ENCODE measurements around the gene PPP1R3F.

Gene PPP1R3F

GRCh38 chrX:49269767-49270248 lies at the start of gene PPP1R3F:
PPP1R3F (plus strand) TSS chrX:49269793; CDS start chrX:49269870, 77 bp downstream.
- DNase-seq, result no peak

- DNase-seq, result no peak
Observed at GRCh38 chrX:49220100-49220499, 49.5 kb upstream of the PPP1R3F start.

DNA sequence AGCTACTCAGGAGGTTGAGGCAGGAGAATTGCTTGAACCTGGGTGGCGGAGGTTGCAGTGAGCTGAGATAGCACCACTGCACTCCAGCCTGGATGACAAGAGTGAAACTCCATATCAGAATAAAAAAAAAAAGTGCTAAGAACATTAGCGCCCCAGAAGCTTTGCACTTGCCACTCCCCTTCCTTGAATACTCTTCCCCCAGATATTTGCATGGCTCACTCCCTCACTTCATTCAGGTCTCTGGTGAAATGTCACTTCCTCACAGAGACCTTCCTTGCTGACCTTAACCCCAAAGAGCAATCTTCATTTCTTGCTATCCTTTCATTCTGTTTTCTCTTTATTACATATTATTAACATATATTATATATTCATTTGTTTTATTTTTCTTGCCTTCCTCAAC lies 47.7 kb upstream of the PPP1R3F start:
- no peak for DNase-seq

DNA sequence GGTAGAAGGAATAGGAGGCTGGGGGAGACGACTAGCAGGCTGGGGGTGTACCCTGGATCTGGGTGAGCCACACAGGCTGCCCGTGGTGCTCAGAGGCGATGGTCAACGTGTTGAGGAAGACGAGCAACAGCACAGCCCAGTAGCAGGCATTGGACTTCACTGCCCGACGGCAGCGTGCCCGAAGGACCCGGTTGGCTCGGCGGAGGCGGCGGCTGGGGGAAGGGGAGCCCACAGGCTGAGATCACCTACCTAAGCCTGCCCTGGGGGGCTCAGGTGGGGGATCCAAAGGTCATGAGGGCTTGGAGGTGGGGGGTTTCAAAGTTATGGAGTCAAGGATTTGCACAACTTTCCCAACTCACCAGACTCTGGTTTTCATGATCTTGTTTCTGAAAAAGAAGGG lies 43.7 kb upstream of the PPP1R3F start:
- no peak for DNase-seq

DNA sequence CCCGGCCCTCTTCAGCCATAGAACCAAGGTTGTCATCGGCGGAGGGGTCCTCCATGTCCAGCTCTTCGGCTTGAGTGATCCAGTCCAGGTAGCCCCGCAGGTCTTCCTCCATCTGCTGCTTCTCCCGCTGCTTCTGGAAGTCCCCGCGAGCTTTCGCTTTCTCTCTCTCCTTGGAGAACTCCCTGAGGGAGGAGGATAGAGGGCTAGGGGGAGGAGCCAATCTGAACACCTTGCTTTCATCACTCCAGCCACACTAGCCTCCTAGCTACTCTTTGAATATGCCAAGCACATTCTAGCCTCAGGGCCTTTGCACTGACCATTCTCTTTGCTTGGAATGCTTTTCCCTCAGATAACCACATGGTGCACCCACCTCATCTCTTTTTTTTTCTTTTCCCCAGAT lies 42.6 kb upstream of the PPP1R3F start:
- DNase-seq, result no peak

DNA sequence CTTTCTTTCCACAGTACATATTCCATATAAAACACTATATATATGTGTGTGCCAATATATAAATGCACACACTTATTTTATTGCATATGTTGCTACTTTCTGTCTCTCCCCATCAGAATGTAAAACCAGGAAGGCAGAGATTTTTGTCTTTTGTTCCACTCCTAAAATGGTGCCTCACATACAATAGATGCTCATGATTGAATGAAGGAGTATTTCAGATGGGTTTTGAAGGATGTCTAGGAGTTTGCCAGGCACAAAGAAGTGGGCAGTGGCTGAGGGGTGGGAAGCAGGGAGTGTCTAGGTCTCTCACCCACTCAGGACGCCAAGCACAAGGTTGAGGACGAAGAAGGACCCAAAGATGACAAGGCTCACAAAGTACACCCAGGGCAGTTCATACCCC lies 41.9 kb upstream of the PPP1R3F start:
- no peak for DNase-seq

DNA sequence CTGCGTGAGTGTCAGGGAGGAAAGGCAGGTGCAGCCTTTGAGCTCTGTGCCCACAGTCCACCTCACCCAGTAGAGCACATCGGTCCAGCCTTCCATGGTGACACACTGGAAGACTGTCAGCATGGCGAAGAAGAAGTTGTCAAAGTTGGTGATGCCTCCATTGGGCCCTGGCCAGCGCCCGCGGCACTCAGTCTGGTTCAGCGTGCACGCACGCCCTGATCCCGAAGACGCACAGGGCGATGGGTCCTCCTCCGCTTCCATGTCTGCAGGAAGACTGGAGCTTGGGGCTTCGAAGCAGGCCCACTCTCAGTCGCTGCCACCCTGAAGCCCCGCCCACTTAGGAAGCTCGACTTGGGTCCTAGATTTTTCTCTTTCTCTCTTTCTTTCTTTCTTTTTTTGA lies 41.4 kb upstream of the PPP1R3F start:
- no peak for DNase-seq

GRCh38 chrX:49230500-49231232 lies 38.9 kb upstream of the PPP1R3F start:
- no peak for DNase-seq

- DNase-seq, result no peak
Observed at GRCh38 chrX:49231333-49232000, 38.1 kb upstream of the PPP1R3F start.

GRCh38 chrX:49232525-49232924 lies 37.1 kb upstream of the PPP1R3F start:
- DNase-seq, result no peak

DNA sequence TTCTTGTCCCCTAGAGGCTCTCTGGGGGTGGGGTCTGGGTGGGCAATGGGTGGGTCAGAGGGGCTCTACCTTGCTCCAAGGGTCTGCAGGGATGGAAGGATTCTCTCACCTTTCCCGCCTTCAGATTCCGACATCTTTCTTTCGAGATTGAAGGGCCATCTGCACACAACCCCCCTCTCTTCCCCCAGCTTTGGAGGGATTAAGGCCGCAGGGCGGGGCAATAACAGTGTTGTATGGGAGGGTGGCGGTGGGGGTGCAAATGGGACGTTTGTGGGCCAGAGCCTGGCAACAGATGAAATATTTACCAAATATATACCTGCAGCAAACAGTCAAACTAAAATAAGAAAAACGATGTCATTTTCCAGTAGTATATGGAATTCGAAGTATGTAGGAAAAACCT lies 36.4 kb upstream of the PPP1R3F start, which contains the start of gene CACNA1F:
Gene CACNA1F, minus strand, starts transcription at position 165 of the 400 bp plus-strand sequence. Its CDS starts 31 bp downstream, at position 134.
- DNase-seq, result no peak

DNA sequence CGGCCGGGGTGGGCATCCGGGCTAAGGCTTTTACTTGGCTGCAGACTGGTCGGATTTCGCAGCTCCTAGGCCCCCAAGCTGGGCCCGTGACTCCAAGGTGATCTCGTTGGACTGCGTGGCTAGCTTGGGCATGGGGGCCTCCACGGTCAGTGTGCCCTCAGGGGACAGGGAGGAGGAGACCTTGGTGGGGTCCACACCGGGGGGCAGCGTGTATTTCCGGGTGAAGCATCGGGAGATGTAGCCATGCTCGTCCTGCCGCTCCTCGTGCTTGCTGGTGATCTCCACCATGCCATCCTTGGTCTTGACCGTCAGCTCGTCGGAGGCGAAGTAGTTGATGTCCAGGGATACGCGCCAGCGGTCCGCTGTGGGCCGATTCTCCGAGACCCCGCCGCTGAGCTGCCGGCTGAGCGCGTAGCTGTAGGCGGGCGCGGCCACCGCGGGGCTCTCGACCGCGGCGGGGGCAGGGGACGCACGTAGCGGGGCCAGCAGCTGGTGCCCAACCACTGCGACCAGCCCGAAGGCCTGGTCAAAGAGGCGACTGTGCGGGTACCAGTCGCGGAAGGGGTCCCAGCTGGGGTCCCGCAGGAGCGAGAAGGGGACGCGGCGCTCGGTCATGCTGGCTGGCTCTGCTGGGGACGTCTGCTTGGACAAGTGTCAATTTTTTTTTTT lies 35.6 kb upstream of the PPP1R3F start:
- DNase-seq, result no peak

- DNase-seq, result no peak
Observed at GRCh38 chrX:49237060-49237459, 32.5 kb upstream of the PPP1R3F start.

- no peak for DNase-seq
Observed at GRCh38 chrX:49238735-49239134, 30.9 kb upstream of the PPP1R3F start.

DNA sequence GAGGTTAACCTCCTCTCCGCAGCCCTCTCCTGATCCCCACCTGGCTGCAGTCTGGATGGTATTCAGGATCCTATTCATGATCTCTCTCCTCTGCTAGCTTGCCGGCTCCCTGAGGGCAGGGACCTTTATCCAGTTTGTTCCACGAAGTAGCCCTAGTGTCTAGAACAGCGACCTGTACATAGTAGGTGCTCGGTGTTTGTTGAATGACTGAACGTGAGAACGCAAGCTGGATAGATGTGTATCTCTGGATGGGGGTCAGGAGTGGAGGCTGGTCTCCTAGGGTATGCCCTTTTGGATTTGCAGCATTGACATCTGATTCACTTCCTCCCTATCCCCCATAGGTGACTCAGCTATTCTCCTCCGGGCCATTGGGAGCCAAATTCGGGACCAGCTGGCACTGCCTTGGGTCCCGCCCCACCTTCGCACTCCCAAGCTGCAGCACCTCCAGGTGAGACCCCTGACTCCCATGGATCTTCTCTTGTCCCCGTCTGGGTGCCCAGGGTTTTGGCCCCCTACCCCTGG lies 27.0 kb upstream of the PPP1R3F start:
- peak; percentile 13 for DNase-seq

GRCh38 chrX:49243166-49243565 lies 26.4 kb upstream of the PPP1R3F start:
- no peak for DNase-seq

GRCh38 chrX:49244207-49244606 lies 25.4 kb upstream of the PPP1R3F start:
- DNase-seq, result no peak

GRCh38 chrX:49246541-49246940 lies 23.1 kb upstream of the PPP1R3F start:
- no peak for DNase-seq

DNA sequence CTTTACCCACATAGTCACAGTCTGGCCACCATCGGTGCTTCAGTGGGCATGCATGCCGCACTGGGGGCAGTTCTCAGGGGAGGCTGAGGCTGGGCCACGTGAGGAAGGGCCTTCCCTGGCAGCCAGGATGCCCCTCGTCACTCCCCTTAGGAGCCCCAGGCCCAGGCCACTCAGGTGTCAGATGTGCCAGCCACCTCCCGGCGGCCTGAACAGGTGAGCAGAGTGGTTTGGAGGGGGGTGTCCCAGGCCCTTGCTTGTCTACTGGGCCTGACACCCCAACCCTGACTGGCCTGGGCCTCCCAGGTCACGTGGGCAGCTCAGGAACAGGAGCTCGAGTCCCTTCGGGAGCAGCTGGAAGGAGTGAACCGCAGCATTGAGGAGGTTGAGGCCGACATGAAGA lies 22.2 kb upstream of the PPP1R3F start:
- DNase-seq, result no peak

GRCh38 chrX:49247916-49248811 lies 21.4 kb upstream of the PPP1R3F start:
- DNase-seq, result no peak

- no peak for DNase-seq
Observed at GRCh38 chrX:49249071-49249470, 20.5 kb upstream of the PPP1R3F start.

GRCh38 chrX:49249616-49250015 lies 20.0 kb upstream of the PPP1R3F start:
- DNase-seq, result no peak

Data from EL (cell line).